Stimulated activated naive CD8-positive, alpha-beta T cell treated with anti-CD3 and anti-CD28 coated beads, Interleukin-15, amount 100 ng/mL, for 72 hours (primary cell): ENCODE data around the gene EML1.

Experiments
- ATAC-seq: fragments of 150-1000 bp; cut with Tn5 transposase; 2 replicates; pipeline ENCODE4 v1.10.0; 2021; ENCODE audit warnings: mild to moderate bottlenecking, moderate library complexity
- DNase-seq, 2 donors: peaks; one replicate each; pipeline ENCODE4 v3.0.0; 2021 to 2022
- H3K27ac Mint-ChIP-seq, 2 donors: one replicate each; pipeline ENCODE4 v1.8.0; 2022; ENCODE audit warnings: mild to moderate bottlenecking in 2 of 2, mixed read lengths in 2 of 2, moderate library complexity in 2 of 2
- H3K27me3 Mint-ChIP-seq: one replicate; pipeline ENCODE4 v1.8.0; 2022; ENCODE audit warnings: mixed read lengths
- H3K4me1 Mint-ChIP-seq: one replicate; pipeline ENCODE4 v1.8.0; 2022; ENCODE audit warnings: mild to moderate bottlenecking, mixed read lengths
- H3K4me3 Mint-ChIP-seq, 2 donors: one replicate each; pipeline ENCODE4 v1.8.0; 2022; ENCODE audit warnings: mild to moderate bottlenecking in 2 of 2, mixed read lengths in 2 of 2, moderate library complexity in 1 of 2
- H3K9me3 Mint-ChIP-seq, 2 donors: one replicate each; pipeline ENCODE4 v1.8.0; 2022; ENCODE audit warnings: mixed read lengths in 2 of 2

EML1 gene

DNA sequence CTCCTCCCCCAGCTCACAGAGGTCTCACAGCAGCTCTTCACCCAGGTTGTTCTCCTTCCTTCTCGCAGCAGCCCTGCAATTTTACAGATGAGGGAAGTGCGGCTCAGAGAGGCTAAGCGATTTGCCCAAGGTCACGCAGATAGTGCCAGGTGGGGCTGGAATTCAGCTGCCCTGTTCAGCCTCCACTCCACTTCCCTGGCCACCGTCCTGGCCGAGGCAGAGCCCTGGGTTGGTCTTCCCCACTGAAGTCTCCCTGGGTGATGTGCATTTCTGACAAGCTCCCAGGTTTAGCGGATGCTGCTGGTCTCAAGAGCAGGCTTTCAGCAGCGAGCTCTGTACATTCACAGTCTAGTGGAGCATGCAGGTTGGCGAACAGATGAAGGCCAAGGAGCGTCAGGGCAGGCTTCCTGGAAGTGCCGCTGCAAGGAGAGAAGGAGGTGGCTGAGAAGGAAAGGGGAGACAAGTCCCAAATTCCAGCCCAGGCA is 28.9 kb upstream of the EML1 start:
- peaks cover 19% of the 10 kb centered on the region for H3K27me3 Mint-ChIP-seq

DNA sequence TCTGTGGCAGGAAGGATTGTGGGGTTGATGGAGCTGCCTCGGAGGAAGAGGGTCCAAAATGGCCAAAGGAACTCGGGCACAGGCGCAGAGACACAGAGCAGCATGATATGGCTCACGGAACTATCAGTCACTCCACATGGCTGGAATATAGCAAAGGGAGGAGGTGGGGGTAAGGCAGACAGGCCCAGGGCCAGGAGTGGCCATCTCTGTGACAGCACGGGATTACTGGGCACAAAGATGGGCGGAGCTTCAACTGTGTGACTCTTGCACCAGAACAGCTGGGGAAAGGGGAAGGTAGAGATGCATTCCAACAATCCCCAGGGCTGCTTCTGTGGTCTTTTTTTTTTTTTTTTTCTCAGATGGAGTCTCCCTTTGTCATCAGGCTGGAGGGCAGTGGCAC is 24.8 kb upstream of the EML1 start:
- Mint-ChIP-seq H3K9me3 (no peaks in the 10 kb centered on the region), H3K27me3 (peaks cover 9% of the 10 kb centered on the region), H3K4me3 (no peak overlapping the region), H3K4me1 (no peaks in the 10 kb centered on the region), H3K27ac (no peak overlapping the region)
- no peak for DNase-seq
- ATAC-seq = no peak

More for the DNA sequence above, 28.9 kb upstream of the EML1 start:
- no peaks in the 10 kb centered on the region for H3K9me3 Mint-ChIP-seq
- ATAC-seq (no peak), DNase-seq (no peak)
- no peaks in the 10 kb centered on the region for H3K4me1 Mint-ChIP-seq
- no peak overlapping the region for H3K4me3 Mint-ChIP-seq
- peak overlapping the region in 1 of 2 donors; percentile 31 for H3K27ac Mint-ChIP-seq

DNA sequence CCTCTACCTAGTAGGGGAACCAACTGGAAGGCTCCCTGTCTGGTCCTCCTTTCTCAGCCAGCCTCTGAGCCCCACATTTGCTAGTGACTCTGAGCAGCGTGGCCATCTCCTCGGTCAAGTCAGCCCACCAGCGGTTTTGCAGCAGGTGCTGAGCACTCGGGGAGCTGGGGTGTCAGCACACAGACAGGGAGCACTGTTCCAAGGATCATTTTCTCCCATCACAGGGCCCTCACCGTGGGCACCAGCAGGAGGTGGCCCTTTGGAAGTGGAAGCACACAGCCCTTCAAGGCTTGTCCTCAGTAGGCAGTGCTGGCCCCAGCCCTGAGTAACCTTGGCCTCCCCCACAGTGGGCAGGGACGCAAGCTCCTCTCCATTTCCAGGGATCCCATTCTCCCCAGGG is 24.1 kb upstream of the EML1 start:
- Mint-ChIP-seq H3K4me3 (no peak overlapping the region), H3K4me1 (peaks cover 7% of the 10 kb centered on the region), H3K27me3 (peaks cover 9% of the 10 kb centered on the region), H3K27ac (no peak overlapping the region), H3K9me3 (no peaks in the 10 kb centered on the region)
- ATAC-seq (no peak), DNase-seq (no peak)

DNA sequence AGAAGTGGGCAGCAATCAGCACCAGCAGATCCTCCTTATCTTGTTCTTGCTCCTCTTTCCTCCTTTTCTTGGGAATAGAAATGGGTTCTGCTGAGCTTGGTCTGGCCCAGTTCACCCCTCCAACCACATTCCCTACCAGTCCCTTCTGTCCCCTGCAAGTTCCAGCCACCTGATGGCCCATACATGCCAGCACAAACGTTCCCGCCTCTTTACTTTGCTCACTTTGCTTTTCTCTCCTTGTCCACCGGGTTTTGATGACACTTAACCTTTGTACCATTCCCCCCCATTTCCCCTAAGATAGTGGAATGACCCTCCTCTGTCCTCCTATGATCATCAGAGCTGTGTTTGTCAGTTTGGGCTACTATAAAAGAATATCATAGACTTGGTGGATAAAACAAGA is 23.4 kb upstream of the EML1 start:
- DNase-seq (no peak), ATAC-seq (no peak)
- peaks cover 14% of the 10 kb centered on the region for H3K4me1 Mint-ChIP-seq

DNA sequence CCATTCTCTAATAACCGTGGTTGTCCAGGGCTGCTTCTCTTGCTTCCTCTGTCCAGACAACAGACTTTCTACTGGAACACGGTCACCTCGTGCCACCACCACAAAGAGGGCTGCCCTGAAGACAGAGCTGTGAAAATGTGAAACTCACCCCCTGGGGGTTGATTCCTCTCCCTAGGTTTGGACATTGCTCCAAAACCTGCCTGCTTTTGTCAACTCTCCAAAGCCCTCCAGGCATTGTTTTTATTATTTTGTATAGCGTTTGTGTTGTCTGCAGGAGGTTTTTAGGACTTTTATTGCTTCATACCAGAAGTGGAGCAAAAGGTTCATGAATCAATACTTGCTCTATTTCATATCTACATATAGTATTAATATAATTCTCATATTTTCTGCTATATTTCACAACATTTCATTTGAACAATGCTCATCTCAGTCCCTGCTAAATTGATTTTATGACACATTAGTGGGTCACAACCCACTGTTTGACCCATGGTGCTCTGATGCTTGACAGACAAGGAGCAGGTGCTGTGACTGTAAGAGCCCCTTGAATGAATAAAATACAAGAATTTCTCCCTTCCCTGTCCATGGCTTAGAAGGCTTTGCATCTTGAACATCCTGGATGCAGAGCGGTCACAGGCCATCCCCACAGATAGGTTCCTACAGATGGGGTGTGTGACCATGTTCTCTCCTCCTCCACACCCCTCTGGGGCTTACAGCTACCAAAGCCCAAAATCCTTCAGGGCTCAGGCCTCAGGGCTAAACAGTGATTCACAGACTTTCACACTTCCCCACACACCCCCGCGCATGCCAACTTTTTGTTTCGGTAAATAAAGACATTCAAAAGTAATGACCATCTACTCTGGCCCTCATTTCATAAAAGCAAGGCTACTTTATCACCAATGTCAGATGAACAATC is 20.6 kb upstream of the EML1 start:
- H3K27me3 Mint-ChIP-seq = peaks cover 27% of the 10 kb centered on the region
- peaks cover 21% of the 10 kb centered on the region for H3K4me1 Mint-ChIP-seq
- ATAC-seq (no peak), DNase-seq (no peak)
- H3K27ac Mint-ChIP-seq = peak overlapping the region in 1 of 2 donors; percentile 35
- no peaks in the 10 kb centered on the region for H3K9me3 Mint-ChIP-seq
- H3K4me3 Mint-ChIP-seq = no peak overlapping the region

More for the DNA sequence above, 23.4 kb upstream of the EML1 start:
- Mint-ChIP-seq H3K27me3 (peaks cover 9% of the 10 kb centered on the region), H3K4me3 (no peak overlapping the region), H3K27ac (no peak overlapping the region), H3K9me3 (no peaks in the 10 kb centered on the region)

DNA sequence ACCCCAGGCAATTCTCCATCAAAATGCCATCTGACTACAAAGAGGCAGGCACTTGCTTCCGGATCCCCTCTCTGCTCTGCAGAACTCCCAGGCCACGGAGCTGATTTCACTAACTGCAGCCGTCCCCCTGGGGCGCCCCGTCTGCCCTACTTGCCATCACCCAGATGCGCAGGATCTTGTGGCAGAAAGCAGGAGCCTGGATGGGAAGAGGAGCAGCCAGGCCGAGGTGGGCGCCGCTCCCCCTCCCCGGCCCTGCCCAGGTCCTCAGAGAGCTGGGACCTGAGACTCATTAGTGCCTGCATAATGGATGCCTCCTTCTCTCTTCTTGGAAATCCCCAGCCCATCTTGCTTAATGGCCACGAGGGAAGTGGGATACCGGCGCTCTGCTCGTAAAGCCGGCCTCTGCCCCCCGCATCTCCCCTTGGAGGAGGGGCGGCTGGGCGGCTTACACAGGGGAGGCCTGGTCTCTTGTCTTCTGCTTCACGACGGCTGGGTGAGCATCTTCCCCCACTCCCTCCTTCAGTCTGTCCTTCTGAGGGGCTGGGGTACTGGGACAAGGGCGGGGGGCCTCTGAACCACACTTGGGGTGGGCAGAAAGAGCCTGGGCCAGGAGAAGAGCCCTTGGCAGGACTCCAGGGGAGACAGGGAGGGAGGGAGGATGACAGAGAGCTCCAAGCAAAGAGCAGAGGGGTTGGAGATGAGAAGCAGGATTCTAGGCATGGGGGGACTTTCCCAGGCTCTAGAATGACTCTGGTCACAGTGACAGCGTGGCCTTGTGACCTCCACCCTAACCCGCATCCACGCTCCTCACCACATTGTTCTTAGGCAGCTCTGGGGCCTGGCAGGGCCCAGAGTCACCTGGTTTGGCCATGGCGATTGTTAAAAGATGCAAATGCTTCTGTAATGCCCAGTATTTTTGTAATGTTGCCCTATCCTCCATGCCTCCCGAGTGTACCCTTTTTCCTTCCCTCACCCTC is 19.4 kb upstream of the EML1 start:
- DNase-seq (no peak), ATAC-seq (peak; percentile 66)
- Mint-ChIP-seq H3K27me3 (peaks cover 27% of the 10 kb centered on the region), H3K4me3 (no peak overlapping the region), H3K4me1 (peaks cover 21% of the 10 kb centered on the region), H3K27ac (peak overlapping the region; percentile 61 to 66), H3K9me3 (no peaks in the 10 kb centered on the region)

DNA sequence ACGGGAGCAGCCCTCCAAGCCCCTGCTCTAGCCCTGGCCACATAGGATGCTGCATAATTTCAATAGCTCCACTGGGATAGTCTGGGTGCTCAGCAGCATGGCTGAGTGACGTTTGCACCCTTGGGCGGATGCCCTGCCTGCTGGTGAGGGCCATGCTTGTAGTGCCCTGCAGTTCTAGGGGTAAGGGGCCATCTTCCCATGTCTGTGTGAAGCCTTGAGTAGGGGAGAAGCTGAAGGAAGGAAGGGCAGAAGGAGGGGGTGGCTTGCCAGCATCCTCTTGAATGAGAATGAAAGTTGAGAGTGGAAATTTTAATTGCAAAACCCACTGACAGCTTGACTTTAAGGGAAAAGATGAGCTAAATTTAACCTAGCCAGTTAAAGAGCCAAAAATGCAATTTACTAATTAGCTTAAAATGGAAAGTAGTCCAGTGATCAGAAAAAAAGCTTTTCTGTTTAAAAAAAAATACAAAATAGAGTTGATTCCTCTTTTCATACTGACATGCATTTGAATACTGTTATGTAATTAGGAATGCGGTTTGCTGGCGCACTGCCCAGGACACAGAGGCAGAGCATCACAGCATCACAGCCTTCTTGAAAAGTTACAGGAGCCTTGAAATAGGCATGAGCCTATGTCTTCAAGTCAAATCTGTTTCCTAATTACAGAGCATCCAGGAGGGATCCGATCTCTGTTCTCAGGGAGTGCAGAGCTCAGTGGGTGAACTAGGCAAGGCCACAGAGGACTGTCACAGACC is 18.5 kb upstream of the EML1 start:
- H3K4me3 Mint-ChIP-seq = no peak overlapping the region
- H3K27me3 Mint-ChIP-seq = peaks cover 35% of the 10 kb centered on the region
- no peak for DNase-seq

DNA sequence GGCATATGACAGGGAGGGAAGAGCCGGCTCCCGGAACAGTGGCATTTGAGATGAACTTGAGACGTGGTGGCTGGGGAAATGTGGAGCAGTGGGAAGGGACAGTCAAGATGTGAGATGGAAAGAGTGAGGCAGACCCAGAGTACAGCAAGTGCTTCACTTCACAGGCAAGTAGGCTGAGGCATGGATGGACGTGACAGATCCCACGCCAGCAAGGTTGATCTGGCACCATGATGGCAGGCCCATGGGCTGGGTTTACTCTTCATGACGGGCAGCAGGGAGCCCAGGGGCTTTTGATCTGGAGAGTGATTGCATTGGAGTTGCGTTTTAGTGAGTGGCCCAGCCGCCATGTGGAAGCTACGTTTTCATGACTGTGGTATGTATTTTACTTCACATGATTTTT is 17.9 kb upstream of the EML1 start:
- no peak for DNase-seq
- Mint-ChIP-seq H3K4me1 (peaks cover 21% of the 10 kb centered on the region), H3K27me3 (peaks cover 36% of the 10 kb centered on the region), H3K27ac (no peak overlapping the region), H3K4me3 (no peak overlapping the region), H3K9me3 (no peaks in the 10 kb centered on the region)
- no peak for ATAC-seq

More for the DNA sequence above, 18.5 kb upstream of the EML1 start:
- H3K4me1 Mint-ChIP-seq = peaks cover 21% of the 10 kb centered on the region
- H3K27ac Mint-ChIP-seq = peak overlapping the region in 1 of 2 donors; percentile 42
- no peaks in the 10 kb centered on the region for H3K9me3 Mint-ChIP-seq
- ATAC-seq = peak; percentile 39

DNA sequence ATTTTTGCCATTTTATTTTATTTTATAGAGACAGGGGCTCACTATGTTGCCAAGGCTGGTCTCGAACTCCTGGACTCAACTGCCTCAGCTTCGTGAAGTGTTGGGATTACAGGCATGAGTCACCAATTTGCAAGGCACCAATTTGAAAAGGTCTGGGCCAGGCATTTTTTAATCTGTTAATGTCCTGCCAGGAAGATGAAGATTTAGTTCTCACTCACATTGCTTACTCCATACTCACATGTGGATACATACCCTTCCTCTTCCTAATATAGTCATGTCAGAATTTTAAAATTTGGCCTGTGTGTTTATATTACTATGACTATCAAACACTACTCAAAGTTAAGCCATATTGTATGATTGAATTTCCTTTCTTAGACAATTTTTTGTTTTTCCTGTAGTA is 15.3 kb upstream of the EML1 start:
- ATAC-seq (no peak), DNase-seq (no peak)
- no peak overlapping the region for H3K4me3 Mint-ChIP-seq
- no peak overlapping the region for H3K27ac Mint-ChIP-seq
- peaks cover 21% of the 10 kb centered on the region for H3K4me1 Mint-ChIP-seq
- no peaks in the 10 kb centered on the region for H3K9me3 Mint-ChIP-seq
- H3K27me3 Mint-ChIP-seq = peaks cover 52% of the 10 kb centered on the region

DNA sequence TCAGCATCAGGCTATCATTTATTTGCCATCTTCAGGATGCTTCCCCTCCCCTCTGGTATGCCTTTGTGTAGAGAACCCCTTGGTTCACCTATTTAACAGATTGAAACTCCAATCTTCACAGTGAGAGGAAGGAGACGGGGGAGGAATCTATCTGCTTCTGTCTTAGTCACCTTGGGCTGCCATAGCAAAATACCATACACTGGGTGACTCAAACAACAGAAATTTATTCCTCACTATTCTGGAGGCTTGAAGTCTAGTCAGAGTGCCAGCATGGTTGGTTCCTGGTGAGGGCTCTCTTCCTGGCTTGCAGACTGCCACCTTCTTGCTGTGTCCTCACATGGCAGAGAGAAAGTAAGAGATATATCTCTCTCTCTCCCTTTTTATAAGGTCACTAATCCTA is 13.5 kb upstream of the EML1 start:
- peaks cover 7% of the 10 kb centered on the region for H3K4me1 Mint-ChIP-seq
- ATAC-seq = no peak
- no peak overlapping the region for H3K27ac Mint-ChIP-seq
- H3K9me3 Mint-ChIP-seq = no peaks in the 10 kb centered on the region
- H3K4me3 Mint-ChIP-seq = no peak overlapping the region
- H3K27me3 Mint-ChIP-seq = peaks cover 52% of the 10 kb centered on the region
- DNase-seq = no peak

DNA sequence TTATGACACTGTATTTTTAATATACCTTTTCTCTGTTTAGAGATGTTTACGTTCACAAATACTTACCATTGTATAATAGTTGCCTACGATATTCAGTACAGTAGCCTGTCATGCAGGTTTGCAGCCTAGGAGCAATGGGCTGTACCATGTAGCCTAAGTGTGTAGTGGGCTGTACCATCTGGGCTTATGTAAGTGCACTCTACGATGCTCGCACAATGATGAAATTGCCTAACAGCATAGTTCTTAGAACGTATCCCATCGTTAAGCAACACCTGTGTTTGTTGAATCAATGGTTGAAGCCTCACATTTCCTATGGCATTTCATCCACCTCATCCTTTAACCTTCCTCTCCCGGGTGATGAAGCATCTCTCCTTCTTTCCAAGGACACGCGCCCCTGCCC is 12.5 kb upstream of the EML1 start:
- no peaks in the 10 kb centered on the region for H3K4me1 Mint-ChIP-seq
- no peaks in the 10 kb centered on the region for H3K9me3 Mint-ChIP-seq
- ATAC-seq (no peak), DNase-seq (no peak)
- H3K27me3 Mint-ChIP-seq = peaks cover 43% of the 10 kb centered on the region
- H3K4me3 Mint-ChIP-seq = no peak overlapping the region
- H3K27ac Mint-ChIP-seq = no peak overlapping the region

DNA sequence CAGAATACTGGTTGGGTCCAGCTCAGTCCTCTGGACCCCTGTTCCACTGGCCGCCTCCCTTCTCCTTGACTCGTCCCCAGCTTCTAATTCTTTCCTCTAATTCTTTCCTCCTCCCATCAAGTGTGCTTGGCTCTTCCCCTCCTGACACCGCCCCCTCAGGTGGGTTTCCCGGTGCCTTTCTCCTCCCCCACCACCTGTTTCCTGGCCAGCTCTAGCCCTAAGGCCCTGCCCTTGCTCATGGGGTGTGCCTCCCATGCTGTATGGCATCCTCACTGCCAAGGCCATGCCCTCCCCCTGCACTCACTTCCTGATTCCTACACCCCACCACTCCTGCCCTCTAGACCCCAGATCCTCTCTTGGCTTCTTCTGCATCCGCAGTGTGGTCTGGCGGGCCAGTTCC is 12.1 kb upstream of the EML1 start:
- Mint-ChIP-seq H3K27ac (no peak overlapping the region), H3K27me3 (peaks cover 42% of the 10 kb centered on the region), H3K9me3 (no peaks in the 10 kb centered on the region), H3K4me1 (no peaks in the 10 kb centered on the region), H3K4me3 (no peak overlapping the region)
- no peak for DNase-seq
- ATAC-seq = no peak

DNA sequence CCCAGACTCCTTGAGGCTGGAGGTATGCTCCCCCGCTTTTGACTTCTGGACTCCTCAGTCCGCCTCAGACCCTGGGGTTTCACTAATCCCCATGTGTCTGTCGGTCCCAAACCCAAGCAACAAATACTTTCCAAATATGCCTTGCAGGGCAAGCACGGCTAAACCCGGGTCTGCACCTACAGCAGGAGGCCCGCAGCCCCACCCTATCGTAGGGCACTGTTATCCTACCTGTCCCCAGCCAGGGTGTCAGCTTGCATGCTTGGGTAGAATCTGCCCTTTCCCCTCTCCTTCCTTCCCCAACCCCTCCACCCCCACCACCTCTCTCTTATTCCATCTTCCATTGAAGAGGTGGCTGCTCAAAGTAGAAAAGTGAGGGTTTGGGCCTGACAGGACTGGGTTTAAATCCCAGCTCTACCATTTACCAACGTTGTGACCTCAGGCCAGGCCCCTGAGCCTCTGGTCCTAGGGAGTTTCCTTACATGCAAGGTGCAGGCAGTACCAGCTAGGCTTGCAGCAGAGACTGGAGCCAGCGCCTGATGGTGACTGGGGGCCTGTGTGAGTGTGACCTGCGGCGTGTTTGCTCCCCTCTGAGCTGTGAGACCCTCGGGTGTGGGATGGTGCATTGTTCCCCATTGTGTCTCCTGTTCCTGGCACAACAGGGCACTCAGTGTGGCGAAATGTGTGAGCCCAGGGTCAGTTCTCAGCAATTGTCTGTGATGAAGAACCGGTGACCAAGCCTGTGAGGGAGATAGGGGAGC is 11.2 kb upstream of the EML1 start:
- Mint-ChIP-seq H3K9me3 (no peaks in the 10 kb centered on the region), H3K27me3 (peaks cover 39% of the 10 kb centered on the region), H3K27ac (no peak overlapping the region), H3K4me3 (no peak overlapping the region), H3K4me1 (no peaks in the 10 kb centered on the region)
- no peak for ATAC-seq
- no peak for DNase-seq

DNA sequence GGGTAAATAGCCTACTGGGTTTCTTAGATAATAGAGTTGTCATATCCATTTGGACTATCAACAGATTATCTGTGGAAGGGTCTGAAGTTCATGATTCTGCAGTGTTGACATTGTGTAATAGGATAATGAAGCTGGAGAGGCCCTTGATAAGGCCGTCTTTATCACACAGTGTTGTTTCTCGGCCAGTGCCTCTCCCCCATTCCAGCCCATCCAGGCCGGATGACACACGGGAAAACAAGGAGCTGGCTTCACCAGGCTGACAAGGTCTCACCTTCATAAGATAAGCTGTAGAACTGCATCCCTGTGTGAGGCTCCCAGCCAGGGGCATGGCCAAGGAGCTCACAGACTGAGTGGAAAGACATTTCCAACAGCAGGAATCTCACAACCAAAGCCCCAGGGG is 8.7 kb upstream of the EML1 start:
- Mint-ChIP-seq H3K9me3 (no peaks in the 10 kb centered on the region), H3K4me3 (no peak overlapping the region), H3K4me1 (peaks cover 2% of the 10 kb centered on the region), H3K27me3 (peaks cover 19% of the 10 kb centered on the region), H3K27ac (no peak overlapping the region)
- DNase-seq (no peak), ATAC-seq (no peak)
